Stimulated activated CD8-positive, alpha-beta memory T cell treated with anti-CD3 and anti-CD28 coated beads, Interleukin-7, amount 100 ng/mL, for 1 hour (primary cell): ENCODE results near the gene COX19.

ENCODE experiments used
- DNase-seq, 2 donors: peaks; one replicate each; pipeline ENCODE4 v3.0.0-alpha.2; 2020; ENCODE audit warnings: low read depth in 2 of 2

The COX19 gene

GRCh38 chr7:991729-992656, 16.6 kb upstream of the COX19 start:
- DNase-seq, result no peak

- no peak for DNase-seq
These were observed 15.8 kb upstream of the COX19 start for GRCh38 chr7:990933-991728.

- DNase-seq, result no peak
These were observed 15.1 kb upstream of the COX19 start for GRCh38 chr7:990352-990932.

- no peak for DNase-seq
These were observed 13.7 kb upstream of the COX19 start for GRCh38 chr7:988963-989529.

- no peak for DNase-seq
These were observed 13.1 kb upstream of the COX19 start for GRCh38 chr7:988426-988911.

GRCh38 chr7:987909-988308, 12.6 kb upstream of the COX19 start:
- DNase-seq, result no peak

- DNase-seq, result no peak
These were observed 11.7 kb upstream of the COX19 start for GRCh38 chr7:986766-987751.

GRCh38 chr7:985915-986741, 10.8 kb upstream of the COX19 start:
- DNase-seq, result no peak

- no peak for DNase-seq
These were observed 9.7 kb upstream of the COX19 start for GRCh38 chr7:985127-985416.

- no peak for DNase-seq
These were observed 9.2 kb upstream of the COX19 start for GRCh38 chr7:984361-985126.

- no peak for DNase-seq
These were observed 8.3 kb upstream of the COX19 start for GRCh38 chr7:983616-984071.

GRCh38 chr7:983004-983615, 7.8 kb upstream of the COX19 start, which contains the start of gene CYP2W1:
Gene CYP2W1, plus strand, starts transcription at chr7:983181. Its CDS starts 31 bp downstream, at chr7:983212.
- DNase-seq, result no peak

GRCh38 chr7:982511-983003, 7.2 kb upstream of the COX19 start:
- no peak for DNase-seq

- DNase-seq, result no peak
These were observed 6.6 kb upstream of the COX19 start for GRCh38 chr7:981793-982510.

- no peak for DNase-seq
These were observed 4.7 kb upstream of the COX19 start for GRCh38 chr7:979886-980571.

- no peak for DNase-seq
These were observed 3.8 kb upstream of the COX19 start for GRCh38 chr7:979151-979550.

GRCh38 chr7:978416-979091, 3.2 kb upstream of the COX19 start:
- DNase-seq, result no peak
